ENCODE data around the gene PFKFB2. TPM values are rescaled to one million over a fixed set of nuclear protein-coding genes. Genes with fewer than 3 reads are reported as not detected.

Gene PFKFB2
- total and polyA plus RNA-seq, 2 of the 8 experiments (the other 6 are each of a cell fraction or from before 2014, with no cell fraction given): 6.7 to 19.1 TPM

DNA sequence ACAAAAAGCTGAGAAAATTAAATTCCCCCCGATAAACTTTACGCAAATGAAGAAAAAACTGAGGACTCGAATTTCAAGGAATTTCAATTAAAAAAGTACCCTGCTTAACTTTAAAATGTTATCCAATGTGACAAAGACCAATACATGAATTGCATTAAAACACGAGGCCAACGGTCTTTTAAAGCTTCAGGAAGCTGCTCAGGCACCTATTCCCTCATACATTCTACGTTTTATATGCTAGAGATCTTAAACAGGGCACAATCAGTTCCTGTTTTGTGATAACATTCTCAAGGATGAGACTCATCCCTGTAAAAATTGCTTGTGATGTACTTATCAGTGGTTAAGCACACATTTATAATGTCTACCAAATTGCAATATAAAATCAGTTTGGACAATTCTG, 5.0 kb upstream of the PFKFB2 start:
- no peak for FAIRE-seq
- Histone ChIP-seq H3K18ac (ENCODE audit: extremely low read depth, low read length) (no peak overlapping the region), H4K20me1 (replicated peaks in 1 of 2; ENCODE audit: control insufficient read depth in 1 of 2, insufficient read depth in 2 of 2, low read length in 2 of 2) (peaks cover 11 to 12% of the 10 kb centered on the region in 2 experiments), H3K36me3 (ENCODE audit: control insufficient read depth in 2 of 4, insufficient read depth in 4 of 4, low read length in 3 of 4) (peaks cover 9 to 30% (median 10%) of the 10 kb centered on the region in 4 experiments), H2AFZ (ENCODE audit: low read length) (no peak overlapping the region), H3K4me1 (replicated peaks in 1 of 4; ENCODE audit: control insufficient read depth in 3 of 4, insufficient read depth in 4 of 4, low read length in 3 of 4) (peaks cover 0 to 8% (median 2%) of the 10 kb centered on the region in 4 experiments; a peak in 4 of 7 replicates), H3K14ac (ENCODE audit: insufficient read length) (no peak overlapping the region), H3K9me3 (ENCODE audit: insufficient read depth in 2 of 2, low read depth in 1 of 2, low read length in 1 of 2) (no peaks in the 10 kb centered on the region), H2BK12ac (ENCODE audit: low read depth, low read length) (no peak overlapping the region), H2BK20ac (ENCODE audit: low read length) (no peak overlapping the region), H3K4ac (replicated peaks; ENCODE audit: insufficient read length, low read depth, low read length) (no peak overlapping the region), H3K9ac (replicated peaks in 1 of 4; ENCODE audit: extremely low read depth in 1 of 4, low read depth in 3 of 4, low read length in 3 of 4) (no peak overlapping the region), H2BK120ac (replicated peaks; ENCODE audit: low read depth, low read length) (no peak overlapping the region), H4K5ac (ENCODE audit: insufficient read length, low read depth, low read length) (no peak overlapping the region), H3K56ac (replicated peaks; ENCODE audit: insufficient read length, low read depth, low read length) (no peak overlapping the region), H3K4me2 (ENCODE audit: insufficient read depth in 1 of 2, low read depth in 2 of 2, low read length in 2 of 2) (no peak overlapping the region), H3K23ac (ENCODE audit: insufficient read length) (no peak overlapping the region), H4K8ac (ENCODE audit: extremely low read depth, insufficient read depth, low read length) (no peak overlapping the region), H4K91ac (replicated peaks; ENCODE audit: insufficient read length, low read length) (no peak overlapping the region), H3K79me1 (ENCODE audit: low read depth, low read length) (no peaks in the 10 kb centered on the region; the same call in 1 of the 2 replicates), H3K79me2 (ENCODE audit: control insufficient read depth in 1 of 2, insufficient read depth in 2 of 2, low read length in 2 of 2) (peaks cover 3 to 61% of the 10 kb centered on the region in 2 experiments; a peak in 3 of 4 replicates), H2BK5ac (ENCODE audit: low read depth, low read length) (no peak overlapping the region), H2AK5ac (ENCODE audit: low read depth, low read length) (no peak overlapping the region), H2BK15ac (ENCODE audit: low read length) (no peak overlapping the region), H3K23me2 (ENCODE audit: low read depth, low read length) (no peaks in the 10 kb centered on the region; the same call in 1 of the 2 replicates), H3K4me3 (ENCODE audit: extremely low read depth in 1 of 4, insufficient read depth in 2 of 4, low read depth in 3 of 4, low read length in 4 of 4) (no peak overlapping the region), H3K27ac (ENCODE audit: low read depth, low read length) (no peak overlapping the region), H3K27me3 (replicated peaks in 1 of 4; ENCODE audit: control insufficient read depth in 3 of 4, extremely low read depth in 1 of 4, insufficient read depth in 3 of 4, low read length in 3 of 4) (no peaks in the 10 kb centered on the region)
- ChIA-PET POLR2A (ENCODE audit: partially characterized antibody) (interaction anchor here (1.7 kb wide), 1 partner anchor 15 kb away, joined by 5 read pairs; the partner anchor contains the start of gene C1orf116), CTCF (ENCODE audit: partially characterized antibody) (interaction anchor here (1.2 to 4.2 kb wide), 6 partner anchors 8 to 21 kb away, joined by 3 to 40 read pairs (median 7); partner anchors contain the start of gene C1orf116)
- DNase-seq (ENCODE audit: low read depth in 1 of 2, low spot score in 2 of 2): no peak
- 87% methylated on average over 6 of the region's 6 CpGs; no CpG with 5 or more reads in 1 of the 2 experiments for WGBS, 2 experiments (ENCODE audit: extremely low coverage in 1 of 2, insufficient coverage in 1 of 2, insufficient read length in 1 of 2, insufficient replicate concordance in 2 of 2, low coverage in 1 of 2, low lambda C conversion rate in 2 of 2, missing lambda C conversion rate in 1 of 2)
- TF ChIP-seq BACH1 (IDR thresholded peaks at IDR 0.05; ENCODE audit: low read length) (no peak), TAF1 (IDR thresholded peaks at IDR 0.05; ENCODE audit: low read depth, low read length) (no peak), KDM4A (IDR thresholded peaks at IDR 0.05; ENCODE audit: low read depth, low read length, severe bottlenecking) (no peak), POLR2AphosphoS5 (IDR thresholded peaks at IDR 0.05; ENCODE audit: low read depth, low read length) (no peak), TEAD4 (IDR thresholded peaks at IDR 0.05; ENCODE audit: low read depth, low read length) (no peak), MAFK (IDR thresholded peaks at IDR 0.05; ENCODE audit: low read depth, low read length) (no peak), ZNF274 (IDR thresholded peaks at IDR 0.05; ENCODE audit: borderline replicate concordance, extremely low read depth, low read length) (no peak), CBX5 (IDR thresholded peaks at IDR 0.05; ENCODE audit: low read depth, low read length) (no peak), SP1 (IDR thresholded peaks at IDR 0.05; ENCODE audit: low read depth, low read length) (no peak), POU5F1 (IDR thresholded peaks at IDR 0.05; ENCODE audit: low read depth, low read length) (no peak), BCL11A (IDR thresholded peaks at IDR 0.05; ENCODE audit: low read depth in 2 of 2, low read length in 2 of 2) (no peak), SRF (IDR thresholded peaks at IDR 0.05; ENCODE audit: low read depth, low read length) (no peak)
- TF ChIP-seq, protein P1, sequence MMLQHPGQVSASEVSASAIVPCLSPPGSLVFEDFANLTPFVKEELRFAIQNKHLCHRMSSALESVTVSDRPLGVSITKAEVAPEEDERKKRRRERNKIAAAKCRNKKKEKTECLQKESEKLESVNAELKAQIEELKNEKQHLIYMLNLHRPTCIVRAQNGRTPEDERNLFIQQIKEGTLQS (IDR thresholded peaks at IDR 0.05; ENCODE audit: insufficient read depth, low read depth, low read length): no peak

Data from H1 (cell line).